Activated CD8-positive, alpha-beta T cell treated with anti-CD3 and anti-CD28 coated beads, Interleukin-2, amount 10 ng/mL, durations not matched to agents 7 days and 5 days (primary cell): ENCODE data around the gene CIDEC. TPM values are rescaled to one million over a fixed set of nuclear protein-coding genes. Genes with fewer than 3 reads are reported as not detected.

Experiments used
- ATAC-seq: fragments of 150-1000 bp; cut with Tn5 transposase; one replicate; pipeline ENCODE4 v1.10.0; 2021; ENCODE audit warnings: moderate library complexity
- CTCF ChIA-PET: fragments of 350-600 bp; sonication (Branson Sonifier 250); formaldehyde crosslinking; loops from one replicate; lab custom pipeline; 2021; ENCODE audit warnings: antibody characterized with exemption; lab: Charles Lee
- POLR2A ChIA-PET: fragments of 350-600 bp; sonication (Branson Sonifier 250); formaldehyde crosslinking; loops from one replicate; lab custom pipeline; 2021; ENCODE audit warnings: antibody characterized with exemption; lab: Charles Lee
- DNase-seq: peaks from one replicate; pipeline ENCODE4 v3.0.0-alpha.2; 2020
- H3K27ac Mint-ChIP-seq: one replicate; pipeline ENCODE4 v1.8.0; 2021; ENCODE audit warnings: mild to moderate bottlenecking, mixed read lengths
- H3K27me3 Mint-ChIP-seq: one replicate; pipeline ENCODE4 v1.8.0; 2021; ENCODE audit warnings: low read depth, mixed read lengths
- H3K36me3 Mint-ChIP-seq: one replicate; pipeline ENCODE4 v1.8.0; 2021; ENCODE audit warnings: low read depth, mixed read lengths
- H3K4me1 Mint-ChIP-seq: one replicate; pipeline ENCODE4 v1.8.0; 2021; ENCODE audit warnings: low read depth, mixed read lengths
- H3K4me3 Mint-ChIP-seq: one replicate; pipeline ENCODE4 v1.8.0; 2021; ENCODE audit warnings: mild to moderate bottlenecking, mixed read lengths
- H3K9me3 Mint-ChIP-seq: one replicate; pipeline ENCODE4 v1.8.0; 2022; ENCODE audit warnings: mixed read lengths; ENCODE audit not compliant: insufficient read depth
- total RNA-seq, 2 experiments: library from RNA; stranded (reverse); gene quantifications; one replicate each; pipeline ENCODE4 v1.2.3, GENCODE V29; 2021

The CIDEC gene
- total RNA-seq, 2 experiments from 2014 or later = not detected

- ATAC-seq (no peak), DNase-seq (no peak)
- Mint-ChIP-seq H3K27ac (no peak overlapping the region), H3K27me3 (no peaks in the 10 kb centered on the region), H3K36me3 (peaks cover 2% of the 10 kb centered on the region), H3K4me3 (no peak overlapping the region), H3K9me3 (no peaks in the 10 kb centered on the region), H3K4me1 (no peaks in the 10 kb centered on the region)
- ChIA-PET CTCF (interaction anchor here (1.2 kb wide), 1 partner anchor 227 kb away, joined by 3 read pairs; no protein-coding TSS in a partner anchor), POLR2A (interaction anchor here (1.6 kb wide), 1 partner anchor 17 kb away, joined by 3 read pairs; no protein-coding TSS in a partner anchor)
These were observed 59.5 kb downstream of the CIDEC start for GRCh38 chr3:9820543-9820942.

- Mint-ChIP-seq H3K36me3 (peaks cover 6% of the 10 kb centered on the region), H3K27me3 (no peaks in the 10 kb centered on the region), H3K4me1 (no peaks in the 10 kb centered on the region), H3K4me3 (no peak overlapping the region), H3K27ac (no peak overlapping the region), H3K9me3 (no peaks in the 10 kb centered on the region)
- ChIA-PET POLR2A (no interaction called here), CTCF (no interaction called here)
- no peak for DNase-seq
- no peak for ATAC-seq
These were observed 61.3 kb downstream of the CIDEC start for GRCh38 chr3:9818666-9819335.

GRCh38 chr3:9817436-9817835, 62.6 kb downstream of the CIDEC start:
- no peaks in the 10 kb centered on the region for H3K9me3 Mint-ChIP-seq
- ChIA-PET CTCF (interaction anchor here (0.9 kb wide), 1 partner anchor 13 kb away, joined by 4 read pairs; no protein-coding TSS in a partner anchor), POLR2A (interaction anchor here (0.7 to 1.7 kb wide), 2 partner anchors 9 to 22 kb away, joined by 3 to 5 read pairs; no protein-coding TSS in a partner anchor)
- no peak overlapping the region for H3K4me3 Mint-ChIP-seq
- H3K4me1 Mint-ChIP-seq = no peaks in the 10 kb centered on the region
- peaks cover 13% of the 10 kb centered on the region for H3K36me3 Mint-ChIP-seq
- ATAC-seq (no peak), DNase-seq (no peak)
- no peak overlapping the region for H3K27ac Mint-ChIP-seq
- no peaks in the 10 kb centered on the region for H3K27me3 Mint-ChIP-seq

Other genes with a start within 250 kb of the CIDEC start
- gene MTMR14, start 230.7 kb downstream of the CIDEC start, total RNA-seq = 10 to 100 TPM; 45.7 TPM
- not detected for gene CPNE9, start 176.4 kb downstream of the CIDEC start, total RNA-seq
- 10 to 100 TPM; 54.7 to 57.4 TPM for gene BRPF1, start 148.5 kb downstream of the CIDEC start, total RNA-seq
- gene OGG1, start 130.3 kb downstream of the CIDEC start, total RNA-seq = 10 to 100 TPM; 36.9 to 37.7 TPM
- gene CAMK1, start 110.3 kb downstream of the CIDEC start, total RNA-seq = 10 to 100 TPM; 33.5 to 35.7 TPM
- gene TADA3, start 87.8 kb downstream of the CIDEC start, total RNA-seq = 10 to 100 TPM; 83.2 to 85.6 TPM
- gene ARPC4, start 87.2 kb downstream of the CIDEC start, total RNA-seq = 100 to 1,000 TPM; 317 to 321 TPM
- gene TTLL3, start 70.0 kb downstream of the CIDEC start, total RNA-seq = 10 to 100 TPM; 53.7 to 55.2 TPM
- 10 to 100 TPM; 48.4 to 49.7 TPM for gene RPUSD3, start 36.2 kb downstream of the CIDEC start, total RNA-seq
- 10 to 100 TPM; 30.2 to 31.0 TPM for gene JAGN1, start 10.4 kb upstream of the CIDEC start, total RNA-seq
- 1 to 10 TPM; 1.3 to 1.8 TPM for gene IL17RE, start 22.6 kb upstream of the CIDEC start, total RNA-seq
- under 1 TPM; 0.42 to 0.55 TPM for gene IL17RC, start 36.8 kb upstream of the CIDEC start, total RNA-seq
- gene CRELD1, start 53.6 kb upstream of the CIDEC start, total RNA-seq = 10 to 100 TPM; 10.1 to 10.9 TPM
- gene PRRT3, start 72.2 kb upstream of the CIDEC start, total RNA-seq = 1 to 10 TPM; 5.5 to 6.9 TPM
- gene EMC3, start 106.6 kb upstream of the CIDEC start, total RNA-seq = 10 to 100 TPM; 49.0 to 53.4 TPM
- 10 to 100 TPM; 66.9 to 71.5 TPM for gene FANCD2, start 146.2 kb upstream of the CIDEC start, total RNA-seq
- not detected for gene FANCD2OS, start 228.0 kb upstream of the CIDEC start, total RNA-seq
- gene BRK1, start 235.4 kb upstream of the CIDEC start, total RNA-seq = 100 to 1,000 TPM; 113 to 120 TPM